HG03520 (cell line): ENCODE results near the gene MAP3K3.
A peak's percentile ranks its signal among the peaks of the same experiment; 100 is the strongest.
"Not testable (repeated sequence)": the region's sequence is repeated elsewhere in the genome, so short reads cannot be mapped to it uniquely, and the experiment has no call there.

Source experiments
- ATAC-seq: cut with Tn5 transposase; IDR thresholded peaks from one replicate; pipeline ENCODE4 v1.9.1; 2021; ENCODE audit warnings: mild to moderate bottlenecking, moderate library complexity; ENCODE audit not compliant: unreplicated experiment

Gene MAP3K3

DNA sequence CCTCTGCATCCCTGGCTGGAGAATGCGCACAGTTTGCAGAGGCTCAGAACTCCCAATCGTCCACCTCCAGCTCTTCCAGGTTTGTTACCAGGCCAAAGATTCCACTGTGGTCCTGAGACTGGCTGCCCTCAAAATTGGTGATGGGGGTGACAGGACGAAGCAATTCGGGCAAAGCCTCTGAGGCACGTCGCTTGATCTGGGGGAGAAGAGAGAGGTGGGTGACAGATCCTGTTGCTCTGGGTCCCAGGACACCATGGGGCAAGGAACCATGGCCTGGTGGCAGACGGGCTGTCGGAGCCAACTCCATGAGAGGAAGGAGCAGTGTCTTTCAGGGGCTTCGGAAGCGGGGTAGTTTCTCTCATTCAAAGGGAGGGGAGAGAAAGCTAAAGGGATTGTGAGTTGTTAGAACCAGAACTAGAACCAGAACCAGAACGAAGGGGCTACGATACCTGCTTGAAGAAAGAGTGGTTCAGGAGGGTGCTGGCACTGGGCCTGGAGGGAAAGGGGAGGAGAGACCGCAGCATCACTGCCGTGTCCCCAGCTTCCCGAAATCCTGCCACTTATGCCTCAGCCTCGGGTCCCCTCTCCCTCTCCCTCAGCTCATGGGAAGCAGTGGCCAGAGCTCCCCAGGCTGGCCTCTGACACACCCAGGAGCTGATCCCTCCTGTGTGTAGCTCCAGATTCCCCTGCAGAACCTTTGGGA lies 81.5 kb downstream of the MAP3K3 start:
- no peak for ATAC-seq

DNA sequence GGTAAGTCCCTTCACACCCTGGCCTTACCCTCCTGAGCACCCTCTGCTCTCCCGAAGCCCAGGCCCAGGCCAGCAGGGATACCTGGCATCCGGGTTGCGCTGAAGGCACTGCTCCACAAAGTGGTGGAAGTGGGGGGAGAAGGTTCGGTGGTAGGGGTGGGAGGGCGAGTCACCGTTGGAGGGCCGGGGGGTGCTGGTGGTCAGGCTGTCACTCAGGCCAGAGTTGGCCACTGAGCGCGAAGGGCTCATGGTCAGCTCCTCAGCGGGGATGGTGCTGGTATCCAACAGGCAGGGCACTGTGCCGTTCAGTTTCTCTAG lies 82.0 kb downstream of the MAP3K3 start:
- no peak for ATAC-seq

- ATAC-seq = no peak
Measured at GRCh38 chr17:63704836-63705235, 82.6 kb downstream of the MAP3K3 start.

DNA sequence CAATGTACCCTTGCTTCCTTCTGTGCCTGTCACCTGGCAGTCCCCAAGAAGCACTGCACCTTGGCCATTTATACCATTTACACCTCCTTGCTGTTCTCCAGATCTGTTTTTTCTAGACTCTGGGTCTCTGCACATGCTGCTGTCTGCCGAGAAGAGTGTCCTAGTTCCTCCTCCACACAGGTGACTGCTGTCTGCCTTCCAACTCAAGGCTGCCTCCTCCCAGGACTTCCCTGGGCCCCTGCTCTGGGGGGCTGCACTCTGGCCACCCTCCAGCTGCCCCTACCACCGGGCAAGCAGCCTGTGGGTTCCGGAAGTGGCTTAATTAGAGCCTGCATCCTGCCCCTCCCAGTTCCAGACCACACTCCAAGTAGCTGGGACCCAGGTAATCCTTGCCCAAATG lies 83.4 kb downstream of the MAP3K3 start:
- ATAC-seq = no peak

DNA sequence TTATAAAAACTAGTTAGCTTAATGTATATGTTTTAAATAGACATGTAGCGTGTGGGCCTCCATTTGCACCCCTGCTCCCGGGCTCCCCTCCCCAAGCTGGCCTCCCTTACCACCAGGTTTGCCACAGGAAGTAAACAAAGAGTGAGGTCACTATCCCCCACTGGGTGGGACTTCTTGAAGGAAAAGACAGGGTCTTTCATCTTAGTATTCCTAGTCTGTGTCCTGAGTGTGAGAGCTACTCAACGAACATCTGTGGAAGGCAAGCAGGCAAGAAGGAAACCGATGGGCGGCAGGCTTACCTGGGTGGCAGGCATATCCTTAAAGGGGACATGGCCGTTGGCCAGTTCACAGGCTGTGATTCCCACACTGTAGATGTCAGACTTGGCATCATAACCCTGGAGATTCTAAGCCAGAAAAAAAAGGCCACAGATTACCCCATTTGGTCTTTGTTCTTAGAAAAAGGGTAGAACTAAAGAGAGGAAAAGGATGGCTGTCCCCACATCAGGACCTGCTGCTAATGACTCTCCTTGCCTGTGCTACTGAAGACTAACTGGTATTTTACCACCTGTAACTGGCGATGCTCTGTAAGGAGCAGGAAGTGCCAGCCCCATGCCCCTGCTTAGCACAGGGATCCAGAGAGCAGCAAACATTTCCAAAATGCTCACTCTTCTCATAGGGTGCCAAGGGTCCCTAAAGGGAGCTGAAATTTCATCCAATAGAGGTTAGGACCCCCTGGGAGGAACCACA lies 84.3 kb downstream of the MAP3K3 start:
- no peak for ATAC-seq

- no peak for ATAC-seq
Measured at GRCh38 chr17:63707151-63707550, 84.9 kb downstream of the MAP3K3 start.

DNA sequence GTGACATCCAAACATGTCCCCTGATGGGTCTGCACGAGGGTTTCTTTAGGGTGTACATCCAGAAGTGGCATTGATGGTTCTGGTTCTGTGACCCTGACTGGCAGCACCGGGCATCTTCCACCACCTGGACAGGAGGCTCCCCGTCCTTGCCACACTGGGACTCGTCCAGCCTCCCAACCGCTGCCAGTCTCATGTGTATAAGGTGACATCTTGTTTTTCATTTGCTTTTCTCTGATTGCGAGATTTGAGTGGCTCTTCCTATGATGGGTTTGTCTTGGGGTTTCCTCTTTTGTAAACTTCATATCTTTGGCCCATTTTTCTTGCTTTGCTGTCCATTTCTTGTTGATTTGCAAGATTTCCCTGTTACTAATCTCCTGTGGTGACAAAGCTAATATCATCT lies 86.9 kb downstream of the MAP3K3 start:
- ATAC-seq = no peak

- no peak for ATAC-seq
Measured at GRCh38 chr17:63714550-63715277, 92.5 kb downstream of the MAP3K3 start.

DNA sequence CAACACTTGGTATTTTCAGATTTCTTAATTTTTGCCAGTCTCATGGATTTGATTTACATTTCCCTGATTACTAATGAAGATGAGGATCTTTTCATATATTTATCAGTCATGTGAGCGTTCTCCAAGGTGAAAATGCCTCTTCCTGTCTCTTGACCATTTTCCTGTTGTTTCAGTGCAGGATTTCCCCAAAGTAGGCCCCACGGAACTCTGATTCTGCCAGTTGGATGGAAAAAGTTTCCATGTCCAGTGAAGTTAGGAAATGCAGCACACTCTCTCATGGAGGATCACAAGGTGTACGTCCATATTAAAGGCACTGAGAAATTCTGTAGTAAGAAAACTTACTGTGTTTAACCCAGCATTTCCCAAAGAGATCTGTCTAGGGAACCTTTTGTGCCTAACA lies 94.2 kb downstream of the MAP3K3 start:
- ATAC-seq = no peak

DNA sequence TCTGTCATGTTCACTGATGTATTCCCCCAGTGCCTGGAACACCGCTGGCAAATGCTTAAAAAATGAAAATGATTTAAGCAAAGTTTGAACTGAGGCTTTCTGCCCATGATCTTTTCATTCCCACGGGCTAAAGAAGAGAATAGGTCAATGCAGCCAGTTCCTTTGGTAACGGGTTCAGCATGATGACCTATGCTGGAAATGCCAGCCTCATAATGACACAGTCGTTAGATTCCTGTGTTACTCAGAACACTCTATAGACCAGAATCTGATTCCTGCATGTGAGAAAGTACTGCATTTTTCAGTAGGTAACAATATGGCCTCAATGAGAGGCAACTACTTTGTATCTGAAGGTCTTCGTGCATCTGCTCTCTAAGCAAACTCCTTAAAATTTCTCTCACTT lies 96.8 kb downstream of the MAP3K3 start:
- ATAC-seq = no peak

DNA sequence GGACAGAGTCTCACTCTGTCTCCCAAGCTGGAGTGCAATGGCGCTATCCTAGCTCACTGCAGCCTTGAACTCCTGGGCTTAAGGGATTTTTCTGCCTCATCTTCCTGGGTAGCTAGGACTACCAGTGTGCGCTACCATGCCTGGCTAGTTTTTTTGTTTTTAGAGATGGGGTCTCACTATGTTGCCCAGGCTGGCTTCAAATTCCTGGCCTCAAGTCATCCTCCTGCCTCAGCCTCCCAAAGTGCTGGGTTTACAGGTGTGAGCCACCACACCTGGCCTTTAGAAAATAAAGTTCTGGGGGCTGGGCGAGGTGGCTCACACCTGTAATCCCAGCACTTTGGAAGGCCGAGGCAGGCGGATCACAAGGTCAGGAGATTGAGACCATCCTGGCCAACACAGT lies 98.0 kb downstream of the MAP3K3 start:
- ATAC-seq = not testable (repeated sequence)

- no peak for ATAC-seq
Measured at GRCh38 chr17:63722403-63722802, 100.2 kb downstream of the MAP3K3 start.

DNA sequence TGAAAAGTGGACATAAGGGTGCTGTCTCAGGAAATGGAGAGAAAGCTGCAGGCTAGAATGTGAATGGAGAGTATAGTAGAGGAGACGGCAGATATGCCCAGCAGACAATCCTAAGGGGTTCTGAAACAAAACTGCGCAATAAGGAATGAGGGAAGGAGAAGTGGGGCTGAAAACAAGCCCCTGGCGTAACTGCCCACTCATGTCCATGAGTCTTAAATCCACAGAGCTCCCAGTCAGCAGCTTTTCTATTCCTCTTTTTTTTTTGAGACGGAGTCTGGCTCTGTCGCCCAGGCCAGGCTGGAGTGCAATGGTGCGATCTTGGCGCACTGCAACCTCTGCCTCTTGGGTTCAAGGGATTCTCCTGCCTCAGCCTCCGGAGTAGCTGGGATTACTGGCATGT lies 113.5 kb downstream of the MAP3K3 start:
- ATAC-seq = no peak

DNA sequence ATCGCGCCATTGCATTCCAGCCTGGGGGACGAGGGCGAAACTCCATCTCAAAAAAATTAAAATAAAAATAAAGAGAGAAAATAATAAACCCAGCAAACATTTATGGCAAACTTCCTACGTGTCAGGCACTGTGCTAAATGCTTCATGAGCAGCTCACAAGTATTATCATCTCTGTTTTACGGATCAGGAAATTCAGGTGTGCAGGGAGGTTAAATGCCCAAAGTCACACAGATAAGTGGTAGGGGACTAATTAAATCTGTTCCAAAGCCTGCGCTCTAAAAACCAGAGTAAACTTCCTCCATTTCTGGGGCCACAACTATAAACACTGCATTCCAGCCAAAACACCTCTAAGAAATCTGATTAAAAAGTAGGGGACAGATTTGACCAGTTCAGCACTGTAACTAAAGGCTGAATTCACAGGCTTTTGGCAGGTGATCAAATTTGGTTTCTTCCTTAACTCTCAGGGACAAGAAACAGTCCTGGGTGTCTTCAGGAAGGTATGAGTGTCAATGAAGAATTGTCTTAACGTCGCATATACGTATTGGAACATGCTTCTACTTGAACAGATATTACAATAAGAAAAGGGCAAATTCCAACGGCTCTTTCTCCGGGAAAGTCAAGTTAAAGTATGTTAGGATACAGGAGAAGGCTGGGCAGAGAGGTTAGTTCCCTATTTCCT lies 118.4 kb downstream of the MAP3K3 start:
- no peak for ATAC-seq

DNA sequence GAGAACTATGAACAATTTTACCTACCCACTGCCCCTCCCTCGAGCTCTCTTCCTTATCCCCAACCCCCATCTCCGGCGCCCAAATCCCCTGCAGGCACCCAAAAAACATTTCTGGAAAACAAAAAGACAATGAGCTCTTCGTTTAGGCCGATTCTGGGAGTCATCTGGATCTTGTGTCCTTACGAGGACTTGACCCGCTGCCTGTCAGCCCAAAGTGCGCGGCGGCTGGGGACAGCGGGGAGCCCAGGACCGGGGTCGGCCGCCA lies 118.9 kb downstream of the MAP3K3 start:
- ATAC-seq = peak; percentile 18

- ATAC-seq = peak; percentile 85
Measured at GRCh38 chr17:63741408-63742173, 119.4 kb downstream of the MAP3K3 start, which contains the start of gene STRADA. Gene STRADA, minus strand, starts transcription at chr17:63741799. Its CDS starts 13,430 bp downstream, at chr17:63728369.
